ENCODE measurements around the gene RPL13A.
"Not testable (repeated sequence)": the region's sequence is repeated elsewhere in the genome, so short reads cannot be mapped to it uniquely, and the experiment has no call there.

Gene RPL13A

DNA sequence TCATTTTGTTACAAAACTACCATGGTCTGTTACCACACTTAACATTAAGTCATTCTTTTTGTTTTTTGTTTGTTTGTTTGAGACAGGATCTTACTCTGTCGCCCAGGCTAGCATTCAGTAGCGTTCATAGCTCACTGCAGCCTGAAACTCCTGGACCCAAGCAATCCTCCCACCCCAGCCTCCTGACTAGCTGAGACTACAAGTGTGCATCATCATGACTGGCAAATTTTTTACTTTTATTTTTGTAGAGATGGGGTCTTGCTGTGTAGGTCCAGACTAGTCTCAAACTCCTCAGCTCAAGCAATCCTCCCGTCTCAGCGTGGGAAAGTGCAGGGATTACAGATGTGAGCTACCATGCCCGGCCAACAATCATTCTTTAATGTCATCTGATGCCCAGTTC lies 31.1 kb upstream of the RPL13A start:
- DNase-seq (ENCODE audit: low spot score): no peak

DNA sequence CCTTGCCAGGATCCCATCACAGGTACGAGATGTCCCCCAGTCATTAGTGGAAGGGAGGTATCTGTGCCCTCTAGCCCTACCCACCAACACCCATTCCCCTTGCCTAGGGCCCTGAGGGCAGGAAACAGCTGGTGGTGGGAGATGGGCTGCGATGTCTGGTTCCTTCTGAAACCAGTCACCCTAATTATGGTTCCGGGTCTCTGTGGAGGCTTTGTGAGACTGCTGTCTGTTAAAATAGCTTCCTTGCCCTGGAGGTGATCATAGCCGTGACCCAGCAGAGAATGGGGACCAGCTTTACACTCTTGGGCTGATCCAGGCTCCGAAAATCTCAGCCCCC lies 28.9 kb upstream of the RPL13A start:
- DNase-seq (ENCODE audit: low spot score): no peak

DNA sequence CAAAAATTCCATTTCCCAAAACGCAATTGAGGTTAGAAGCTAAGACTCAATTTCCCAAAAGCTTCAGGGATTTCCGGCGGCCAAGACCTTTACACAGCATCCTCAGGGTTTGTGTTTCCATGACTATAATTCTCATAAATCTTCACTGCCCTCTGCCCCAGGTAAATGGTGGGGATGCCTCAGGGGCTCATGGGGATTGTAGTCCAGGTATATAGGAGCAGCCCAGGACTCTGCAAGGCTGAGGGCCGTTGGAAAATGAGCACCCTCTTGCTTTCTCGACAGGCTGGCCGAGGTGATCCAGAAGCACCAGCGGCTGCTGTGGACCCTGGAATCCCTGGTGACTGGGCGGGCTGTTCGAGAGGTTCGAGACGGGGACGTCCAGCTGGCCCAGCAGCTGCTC lies 28.0 kb upstream of the RPL13A start:
- DNase-seq (ENCODE audit: low spot score): no peak

DNA sequence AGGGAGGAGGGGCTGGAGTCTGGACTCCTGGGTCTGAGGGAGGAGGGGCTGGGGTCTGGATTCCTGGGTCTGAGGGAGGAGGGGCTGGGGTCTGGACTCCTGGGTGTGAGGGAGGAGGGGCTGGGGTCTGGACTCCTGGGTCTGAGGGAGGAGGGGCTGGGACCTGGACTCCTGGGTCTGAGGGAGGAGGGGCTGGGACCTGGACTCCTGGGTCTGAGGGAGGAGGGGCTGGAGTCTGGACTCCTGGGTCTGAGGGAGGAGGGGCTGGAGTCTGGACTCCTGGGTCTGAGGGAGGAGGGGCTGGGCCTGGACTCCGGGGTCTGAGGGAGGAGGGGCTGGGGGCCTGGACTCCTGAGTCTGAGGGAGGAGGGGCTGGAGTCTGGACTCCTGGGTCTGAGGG lies 26.3 kb upstream of the RPL13A start:
- DNase-seq (ENCODE audit: low spot score): not testable (repeated sequence)

DNA sequence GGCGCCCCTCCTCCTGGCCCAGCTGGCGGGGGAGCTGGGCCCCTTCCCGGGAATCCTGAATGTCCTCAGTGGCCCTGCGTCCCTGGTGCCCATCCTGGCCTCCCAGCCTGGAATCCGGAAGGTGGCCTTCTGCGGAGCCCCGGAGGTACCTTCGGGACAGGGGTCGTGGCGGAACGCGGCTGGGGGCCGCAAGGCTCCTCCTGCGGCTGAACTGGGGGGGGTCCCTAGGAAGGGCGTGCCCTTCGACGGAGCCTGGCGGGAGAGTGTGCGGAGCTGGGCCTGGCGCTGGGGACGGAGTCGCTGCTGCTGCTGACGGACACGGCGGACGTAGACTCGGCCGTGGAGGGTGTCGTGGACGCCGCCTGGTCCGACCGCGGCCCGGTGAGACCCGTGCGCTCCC lies 25.8 kb upstream of the RPL13A start:
- DNase-seq (ENCODE audit: low spot score): no peak

DNA sequence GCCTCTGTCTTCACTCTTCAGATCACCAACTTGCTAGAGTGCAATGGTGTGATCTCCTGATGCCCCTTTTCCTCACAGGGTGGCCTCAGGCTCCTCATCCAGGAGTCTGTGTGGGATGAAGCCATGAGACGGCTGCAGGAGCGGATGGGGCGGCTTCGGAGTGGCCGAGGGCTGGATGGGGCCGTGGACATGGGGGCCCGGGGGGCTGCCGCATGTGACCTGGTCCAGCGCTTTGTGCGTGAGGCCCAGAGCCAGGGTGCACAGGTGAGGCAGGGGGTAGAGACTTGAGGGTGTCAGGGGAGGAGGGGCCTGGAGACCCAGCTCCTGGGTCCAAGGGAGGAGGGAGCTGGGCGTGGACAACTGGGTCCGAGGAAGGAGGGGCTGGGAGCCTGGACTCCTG lies 24.9 kb upstream of the RPL13A start:
- no peak for DNase-seq (ENCODE audit: low spot score)

DNA sequence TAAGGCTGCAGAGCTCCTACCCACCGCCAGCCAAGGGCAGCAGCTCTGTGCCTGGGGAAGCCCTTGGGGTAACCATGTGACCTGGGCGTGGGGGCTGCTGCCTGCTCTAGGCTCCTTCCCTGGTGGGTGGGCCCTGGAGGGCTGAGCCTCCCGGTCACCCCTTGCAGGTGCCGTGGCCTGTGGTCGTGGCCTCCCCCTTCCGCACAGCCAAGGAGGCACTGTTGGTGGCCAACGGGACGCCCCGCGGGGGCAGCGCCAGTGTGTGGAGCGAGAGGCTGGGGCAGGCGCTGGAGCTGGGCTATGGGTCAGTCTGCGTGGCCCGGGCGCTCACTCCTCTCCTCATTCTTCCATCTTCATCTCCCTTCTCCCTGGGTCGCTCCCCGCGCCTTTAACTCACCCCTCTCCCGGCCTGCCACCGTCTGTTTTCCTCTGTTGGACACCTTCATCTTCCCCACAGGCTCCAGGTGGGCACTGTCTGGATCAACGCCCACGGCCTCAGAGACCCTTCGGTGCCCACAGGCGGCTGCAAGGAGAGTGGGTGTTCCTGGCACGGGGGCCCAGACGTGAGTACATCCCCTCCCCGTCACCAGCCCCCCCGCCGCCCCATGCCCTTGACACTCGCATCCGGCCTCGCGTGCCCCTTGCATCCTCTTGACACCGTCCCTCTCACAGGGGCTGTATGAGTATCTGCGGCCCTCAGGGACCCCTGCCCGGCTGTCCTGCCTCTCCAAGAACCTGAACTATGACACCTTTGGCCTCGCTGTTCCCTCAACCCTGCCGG lies 23.3 kb upstream of the RPL13A start:
- DNase-seq (ENCODE audit: low spot score): no peak

DNA sequence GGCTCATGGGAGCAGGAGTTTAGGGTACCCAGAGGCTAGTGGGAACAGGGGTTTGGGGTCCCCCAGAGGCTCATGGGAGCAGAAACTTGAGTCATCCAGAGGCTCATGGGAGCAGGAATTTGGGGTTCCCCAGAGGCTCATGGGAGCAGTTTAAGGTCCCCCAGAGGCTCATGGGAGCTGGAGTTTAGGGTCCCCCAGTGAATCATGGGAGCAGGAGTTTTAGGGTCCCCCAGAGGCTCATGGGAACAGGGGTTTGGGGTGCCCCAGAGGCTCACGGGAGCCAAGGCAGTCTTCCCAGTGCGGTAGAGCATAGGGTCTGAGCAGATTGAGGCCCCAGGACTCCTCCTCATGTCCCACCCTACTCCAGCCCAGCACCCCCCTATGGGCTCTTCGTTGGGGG lies 22.0 kb upstream of the RPL13A start:
- DNase-seq (ENCODE audit: low spot score): no peak

DNA sequence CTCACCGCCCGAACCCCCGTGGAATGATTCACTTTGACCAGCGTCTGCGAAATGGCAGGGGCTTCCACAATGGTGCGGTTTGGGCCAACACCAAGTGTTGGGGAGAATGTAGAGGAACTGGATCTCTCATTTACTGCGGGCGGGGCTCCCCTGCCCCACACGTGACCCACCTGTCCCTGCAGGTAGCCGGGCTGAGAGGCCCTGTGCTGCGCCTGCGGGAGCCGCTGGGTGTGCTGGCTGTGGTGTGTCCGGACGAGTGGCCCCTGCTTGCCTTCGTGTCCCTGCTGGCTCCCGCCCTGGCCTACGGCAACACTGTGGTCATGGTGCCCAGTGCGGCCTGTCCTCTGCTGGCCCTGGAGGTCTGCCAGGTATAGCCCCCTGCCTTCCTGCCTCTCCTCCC lies 19.2 kb upstream of the RPL13A start:
- no peak for DNase-seq (ENCODE audit: low spot score)

DNA sequence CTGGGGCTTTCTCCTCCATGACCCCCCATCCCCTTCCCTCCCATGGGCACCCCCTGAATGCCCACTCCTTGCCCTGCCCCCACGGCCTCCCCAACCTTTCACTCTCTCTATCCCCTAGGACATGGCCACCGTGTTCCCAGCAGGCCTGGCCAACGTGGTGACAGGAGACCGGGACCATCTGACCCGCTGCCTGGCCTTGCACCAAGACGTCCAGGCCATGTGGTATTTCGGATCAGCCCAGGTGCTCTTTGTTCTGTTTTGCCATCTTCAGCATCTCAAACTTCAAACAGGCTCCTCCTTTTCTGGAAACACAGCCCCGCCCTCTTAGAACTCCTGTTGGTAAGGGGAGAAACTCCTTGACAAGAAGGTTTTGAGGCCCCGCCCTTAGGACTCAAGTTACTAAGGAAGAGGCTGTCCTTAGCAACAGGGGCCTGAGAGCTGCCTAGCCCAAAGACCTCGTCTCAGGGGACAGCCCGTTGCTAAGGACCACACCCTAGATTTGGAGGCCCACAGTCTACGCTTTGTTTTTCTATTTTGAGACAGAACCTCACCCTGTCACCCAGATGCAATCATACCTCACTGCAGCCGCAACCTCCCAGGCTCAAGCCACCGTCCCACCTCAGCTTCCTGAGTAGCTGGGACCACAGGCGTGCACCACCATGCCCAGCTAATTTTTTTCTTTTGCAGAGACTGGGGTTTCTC lies 18.5 kb upstream of the RPL13A start:
- peak; percentile 70 for DNase-seq (ENCODE audit: low spot score)

DNA sequence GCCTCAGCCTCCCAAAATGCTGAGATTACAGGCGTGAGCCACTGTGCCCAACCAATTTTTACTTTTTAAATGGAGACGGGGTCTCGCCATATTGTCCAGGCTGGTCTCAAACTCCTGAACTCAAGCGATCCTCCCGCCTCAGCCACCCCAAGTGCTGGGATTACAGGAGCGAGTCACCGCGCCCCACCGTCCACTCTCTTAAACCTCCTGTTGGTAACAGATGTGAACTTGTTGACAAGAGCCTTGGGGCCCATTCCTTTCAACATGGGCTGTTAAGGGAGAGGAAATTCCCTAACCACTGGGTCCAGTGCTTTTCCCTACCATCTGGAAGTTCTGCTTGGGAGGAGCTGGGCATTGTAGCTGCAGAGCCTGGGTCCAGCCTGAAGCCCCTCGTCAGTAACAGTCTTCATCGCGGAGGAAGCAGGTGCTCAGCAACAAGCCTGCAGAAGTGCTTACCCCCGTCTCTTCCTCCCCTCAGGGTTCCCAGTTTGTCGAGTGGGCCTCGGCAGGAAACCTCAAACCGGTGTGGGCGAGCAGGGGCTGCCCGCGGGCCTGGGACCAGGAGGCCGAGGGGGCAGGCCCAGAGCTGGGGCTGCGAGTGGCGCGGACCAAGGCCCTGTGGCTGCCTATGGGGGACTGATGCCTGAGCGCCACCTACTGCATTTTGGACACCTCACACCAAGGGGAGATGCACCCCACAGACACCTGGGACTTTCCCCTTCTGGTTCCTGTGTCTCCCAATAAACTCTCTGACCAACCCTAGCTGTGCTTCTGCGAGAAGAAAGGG lies 17.4 kb upstream of the RPL13A start:
- no peak for DNase-seq (ENCODE audit: low spot score)

DNA sequence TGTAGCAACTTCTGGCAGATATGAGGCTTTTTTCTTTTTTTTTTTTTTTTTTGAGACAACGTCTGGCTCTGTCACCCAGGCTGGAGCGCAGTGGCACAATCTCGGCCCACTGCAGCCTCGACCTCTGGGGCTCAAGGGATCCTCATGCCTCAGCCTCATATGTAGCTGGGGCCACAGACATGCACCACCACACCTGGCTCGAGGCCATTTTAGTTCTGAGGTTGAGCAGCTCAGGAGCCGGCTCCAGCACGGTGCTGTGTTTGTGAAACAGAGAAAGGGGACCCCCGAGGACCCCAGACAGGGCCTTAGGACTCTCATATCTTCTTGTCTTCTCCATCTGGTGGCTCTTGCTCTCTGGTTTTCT lies 16.8 kb upstream of the RPL13A start:
- DNase-seq (ENCODE audit: low spot score): no peak

DNA sequence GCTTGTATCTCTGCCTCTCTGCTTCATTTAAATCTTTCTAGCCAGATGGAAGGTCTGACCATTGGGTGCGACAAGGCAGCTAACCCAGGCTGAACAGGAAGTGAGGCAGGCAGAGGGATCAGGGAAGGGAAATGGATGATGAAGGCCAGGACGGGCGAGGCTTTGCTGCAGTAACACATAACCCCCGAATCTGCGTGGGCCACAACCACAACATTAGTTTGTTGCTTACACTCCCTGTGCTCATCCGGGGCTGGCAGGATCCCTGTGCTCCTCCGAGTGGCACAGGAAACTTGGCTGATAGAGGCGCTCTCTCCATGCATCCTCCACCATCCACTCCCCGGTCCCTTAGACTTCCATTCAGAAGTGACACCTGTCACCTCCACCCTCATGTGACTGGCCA lies 14.5 kb upstream of the RPL13A start:
- DNase-seq (ENCODE audit: low spot score): no peak

DNA sequence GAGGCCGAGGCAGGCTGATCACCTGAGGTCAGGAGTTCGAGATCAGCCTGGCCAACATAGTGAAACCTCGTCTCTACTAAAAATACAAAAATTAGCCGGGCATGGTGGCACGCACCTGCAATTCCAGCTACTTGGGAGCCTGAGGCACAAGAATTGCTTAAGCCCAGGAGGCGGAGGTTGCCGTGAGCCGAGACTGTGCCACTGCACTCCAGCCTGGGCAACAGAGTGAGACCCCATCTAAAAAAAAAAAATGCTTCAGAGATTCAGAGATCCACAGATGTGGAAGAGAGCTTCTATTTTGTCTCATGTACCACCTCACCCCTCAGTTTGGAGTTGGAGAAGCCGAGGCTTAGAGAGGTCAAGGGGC lies 13.9 kb upstream of the RPL13A start:
- DNase-seq (ENCODE audit: low spot score): not testable (repeated sequence)

DNA sequence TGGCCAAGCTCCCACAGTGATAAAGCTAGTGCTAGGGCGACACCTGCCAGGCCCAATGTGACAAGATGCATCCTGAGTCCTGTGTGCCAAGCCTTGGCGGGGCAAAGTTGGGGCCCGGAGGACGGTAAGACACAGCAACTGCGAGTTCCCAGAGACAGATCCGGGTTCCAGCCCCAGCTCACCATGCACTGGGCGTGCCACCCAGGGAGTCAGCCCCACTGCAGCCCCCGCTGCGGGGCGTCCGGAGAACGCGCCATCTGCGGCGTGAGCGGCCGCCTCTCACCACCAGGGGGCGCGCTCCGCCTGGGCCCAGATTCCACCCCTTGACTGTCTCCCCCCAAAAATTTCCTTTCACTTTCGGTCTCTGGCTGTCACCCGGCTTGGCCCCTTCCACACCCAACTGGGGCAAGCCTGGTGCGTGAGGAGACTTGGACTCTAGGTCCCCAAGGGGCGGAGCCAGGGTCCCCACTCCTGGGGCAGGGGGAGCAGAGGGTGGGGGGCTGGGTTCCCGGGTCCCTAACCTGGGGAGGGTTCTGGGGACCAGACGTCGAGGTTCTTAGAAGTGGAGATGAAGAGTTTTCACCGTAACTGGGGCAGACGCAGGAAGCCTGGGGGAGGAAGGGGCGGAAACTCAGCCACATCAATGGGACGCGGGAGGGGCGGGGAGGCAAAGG lies 13.4 kb upstream of the RPL13A start, which contains the start of gene FLT3LG:
Gene FLT3LG (plus strand): TSS at position 348 of the 674 bp plus-strand sequence. CDS start 425 bp downstream, outside the sequence.
- DNase-seq (ENCODE audit: low spot score): no peak

DNA sequence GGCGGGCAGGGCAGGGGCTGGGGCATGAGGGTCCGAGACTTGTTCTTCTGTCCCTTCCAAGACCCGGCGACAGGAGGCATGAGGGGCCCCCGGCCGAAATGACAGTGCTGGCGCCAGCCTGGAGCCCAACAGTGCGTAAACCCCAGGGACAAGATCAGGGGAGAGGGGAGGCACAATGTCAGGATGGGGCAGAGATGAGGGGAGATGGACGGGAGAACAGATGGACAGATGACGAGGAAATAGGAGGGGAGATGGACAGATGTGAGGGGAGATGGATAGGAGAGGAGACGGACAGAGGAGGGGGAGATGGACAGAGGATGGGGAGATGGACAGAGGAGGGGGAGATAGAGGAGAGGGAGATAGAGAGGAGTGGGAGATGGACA lies 12.9 kb upstream of the RPL13A start:
- no peak for DNase-seq (ENCODE audit: low spot score)

DNA sequence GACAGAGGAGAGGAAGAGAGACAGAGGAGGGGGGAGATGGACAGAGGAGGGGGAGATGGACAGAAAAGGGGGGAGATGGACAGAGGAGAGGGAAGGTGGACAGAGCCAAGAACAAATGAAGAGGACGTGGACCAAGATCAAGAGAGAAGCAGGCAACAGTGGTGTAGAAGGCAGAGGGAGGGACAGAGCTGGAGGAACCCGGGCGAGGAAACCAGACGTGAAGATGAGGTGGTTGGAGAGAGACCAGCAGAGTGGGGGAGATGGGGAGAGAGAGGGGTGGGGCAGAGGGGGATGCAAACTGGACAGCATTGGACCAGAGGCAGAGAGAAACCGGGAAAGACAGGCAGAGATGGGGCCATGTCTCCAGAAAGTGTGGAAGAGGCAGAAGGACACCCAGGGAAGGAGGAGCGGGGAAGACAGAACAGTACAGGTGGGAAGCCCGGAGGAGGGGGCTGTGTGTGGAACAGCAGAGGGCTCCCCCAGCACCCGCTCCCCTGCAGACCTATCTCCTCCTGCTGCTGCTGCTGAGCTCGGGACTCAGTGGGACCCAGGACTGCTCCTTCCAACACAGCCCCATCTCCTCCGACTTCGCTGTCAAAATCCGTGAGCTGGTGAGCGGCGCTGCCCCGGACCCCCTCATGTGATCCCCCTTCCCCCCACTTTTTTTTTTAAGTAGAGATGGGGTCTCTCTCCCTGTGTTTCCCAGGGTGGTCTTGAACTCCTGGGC lies 12.1 kb upstream of the RPL13A start:
- DNase-seq (ENCODE audit: low spot score): no peak

DNA sequence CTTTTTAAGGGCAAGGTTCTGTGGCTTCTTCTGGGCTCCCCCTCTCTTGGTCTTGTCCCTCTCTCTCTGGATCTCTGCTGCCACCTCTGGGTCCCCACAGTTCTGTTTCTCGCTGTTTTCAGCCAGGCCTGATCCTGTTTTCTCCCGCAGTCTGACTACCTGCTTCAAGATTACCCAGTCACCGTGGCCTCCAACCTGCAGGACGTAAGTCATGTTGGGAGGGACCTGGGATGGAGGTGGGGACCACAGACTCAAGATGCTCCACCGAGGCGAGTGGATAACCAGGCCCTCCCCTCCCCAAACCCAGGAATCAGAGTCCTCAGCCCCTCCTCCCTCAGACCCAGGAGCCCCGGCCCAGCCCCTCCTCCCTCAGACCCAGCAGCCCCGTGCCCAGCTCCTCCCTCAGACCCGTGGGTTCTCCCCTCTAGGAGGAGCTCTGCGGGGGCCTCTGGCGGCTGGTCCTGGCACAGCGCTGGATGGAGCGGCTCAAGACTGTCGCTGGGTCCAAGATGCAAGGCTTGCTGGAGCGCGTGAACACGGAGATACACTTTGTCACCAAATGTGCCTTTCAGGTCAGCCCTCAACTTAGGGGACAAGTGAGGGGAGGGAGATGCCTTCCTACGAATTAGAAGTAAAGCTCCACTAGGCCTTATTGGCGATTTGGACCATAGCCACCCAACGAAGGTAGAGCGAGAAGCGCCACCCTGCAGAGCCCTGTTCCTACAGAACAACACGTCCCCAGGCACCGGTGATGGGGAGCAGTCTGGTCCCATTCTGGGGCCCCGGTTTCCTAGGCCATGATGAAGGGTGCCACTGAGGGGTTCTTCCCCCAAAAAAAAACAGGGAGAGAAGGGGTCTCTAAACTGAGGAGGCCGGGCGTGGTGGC lies 11.2 kb upstream of the RPL13A start:
- peak; percentile 75 for DNase-seq (ENCODE audit: low spot score)

DNA sequence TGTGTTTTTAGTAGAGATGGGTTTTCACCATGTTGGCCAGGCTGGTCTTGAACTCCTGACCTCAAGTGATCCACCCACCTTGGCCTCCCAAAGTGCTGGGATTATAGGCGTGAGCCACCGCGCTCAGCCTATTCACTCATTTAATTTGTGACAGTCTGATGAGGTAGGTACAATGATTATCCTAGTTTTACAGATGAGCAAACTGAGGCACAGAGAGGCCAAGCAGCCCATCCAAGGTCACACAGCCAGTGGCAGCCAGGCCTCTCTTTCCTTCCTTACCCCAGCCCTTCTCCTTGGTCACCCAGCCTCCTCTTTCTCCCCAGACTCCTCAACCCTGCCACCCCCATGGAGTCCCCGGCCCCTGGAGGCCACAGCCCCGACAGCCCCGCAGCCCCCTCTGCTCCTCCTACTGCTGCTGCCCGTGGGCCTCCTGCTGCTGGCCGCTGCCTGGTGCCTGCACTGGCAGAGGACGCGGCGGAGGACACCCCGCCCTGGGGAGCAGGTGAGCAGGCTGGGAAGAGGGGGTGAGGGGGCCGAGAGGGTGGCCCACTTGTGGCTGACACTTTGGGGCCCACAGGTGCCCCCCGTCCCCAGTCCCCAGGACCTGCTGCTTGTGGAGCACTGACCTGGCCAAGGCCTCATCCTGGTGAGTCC lies 7.3 kb upstream of the RPL13A start:
- no peak for DNase-seq (ENCODE audit: low spot score)

DNA sequence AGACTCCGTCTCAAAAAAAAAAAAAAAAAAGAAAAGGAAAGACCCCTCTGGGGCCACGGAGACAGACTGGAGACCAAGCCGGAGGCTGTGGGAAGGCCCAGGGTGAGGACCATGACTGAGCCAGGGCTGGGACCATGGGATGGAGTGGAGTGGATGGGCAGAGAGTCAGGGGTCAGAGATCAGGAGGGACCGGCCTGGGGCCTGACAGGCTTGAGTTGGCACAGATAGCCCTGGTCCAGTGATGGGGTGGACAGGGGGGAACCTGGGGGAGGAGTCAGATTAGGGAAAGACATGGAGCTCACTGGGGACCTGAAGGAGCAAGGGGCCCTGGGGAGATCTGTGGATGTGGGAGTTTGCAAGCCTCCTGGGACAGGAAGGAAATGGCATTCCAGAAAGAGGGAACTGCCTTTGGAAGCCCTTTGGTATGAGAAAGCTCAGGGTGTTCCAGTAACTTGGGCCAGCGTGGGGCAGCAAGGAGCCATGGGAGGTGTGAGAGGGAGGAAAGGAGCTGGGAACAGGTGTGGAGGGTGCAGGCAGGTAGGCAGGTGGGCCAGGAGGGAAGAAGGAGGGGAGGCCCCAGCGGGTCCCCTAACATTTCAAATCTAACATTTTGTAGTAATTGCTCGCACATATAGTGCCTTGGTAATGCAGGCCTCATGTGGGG lies 6.3 kb upstream of the RPL13A start:
- DNase-seq (ENCODE audit: low spot score): no peak

All from cerebellar cortex (tissue), 1 donor.